GM23338 (cell line): ENCODE results near the gene RAD51B. TPM values are rescaled to one million over a fixed set of nuclear protein-coding genes. Genes with fewer than 3 reads are reported as not detected.

Experiments
- ATAC-seq: fragments of 200-7000 bp; cut with Tn5 transposase; 3 replicates; pipeline ENCODE4 v1.9.1; 2020
- DNase-seq: peaks from one replicate; pipeline ENCODE4 v3.0.0-alpha.2; 2015; ENCODE audit warnings: low spot score
- H2AFZ ChIP-seq: fragments of 200-600 bp; sonication (generic); 2 replicates; pipeline ENCODE4 v1.8.0; 2016; ENCODE audit warnings: antibody characterized with exemption, mild to moderate bottlenecking, moderate library complexity
- H3F3A ChIP-seq: fragments of 200-600 bp; sonication (generic); replicated peaks from 2 replicates; pipeline ENCODE4 v1.8.0; 2017; ENCODE audit warnings: antibody characterized with exemption, mixed run types, low read depth
- H3K27ac ChIP-seq: fragments of 200-600 bp; sonication (generic); 2 replicates; pipeline ENCODE4 v1.6.1; 2016; ENCODE audit warnings: low read depth
- H3K27me3 ChIP-seq: fragments of 200-600 bp; sonication (generic); 2 replicates; pipeline ENCODE4 v1.8.0; 2016; ENCODE audit warnings: mild to moderate bottlenecking, mixed run types, moderate library complexity; ENCODE audit not compliant: insufficient read depth
- H3K36me3 ChIP-seq: fragments of 200-600 bp; sonication (generic); 2 replicates; pipeline ENCODE4 v1.8.0; 2016; ENCODE audit warnings: mild to moderate bottlenecking; ENCODE audit not compliant: insufficient read depth
- H3K4me1 ChIP-seq: fragments of 200-600 bp; sonication (generic); 2 replicates; pipeline ENCODE4 v1.8.0; 2016; ENCODE audit warnings: mild to moderate bottlenecking, moderate library complexity; ENCODE audit not compliant: insufficient read depth
- H3K4me2 ChIP-seq: fragments of 200-600 bp; sonication (generic); 2 replicates; pipeline ENCODE4 v1.7.1; 2017; ENCODE audit warnings: mixed run types
- H3K4me3 ChIP-seq: fragments of 200-600 bp; sonication (generic); 2 replicates; pipeline ENCODE4 v1.6.1; 2016; ENCODE audit warnings: mixed run types
- H3K79me2 ChIP-seq: fragments of 200-600 bp; sonication (generic); replicated peaks from 2 replicates; pipeline ENCODE4 v1.8.0; 2017; ENCODE audit warnings: mild to moderate bottlenecking; ENCODE audit not compliant: insufficient read depth
- H3K9me2 ChIP-seq: fragments of 200-600 bp; sonication (generic); 2 replicates; pipeline ENCODE4 v1.8.0; 2017; ENCODE audit not compliant: insufficient read depth
- H4K20me1 ChIP-seq: fragments of 200-600 bp; sonication (generic); replicated peaks from 2 replicates; pipeline ENCODE4 v1.8.0; 2017; ENCODE audit warnings: mild to moderate bottlenecking; ENCODE audit not compliant: insufficient read depth
- H3K27ac Mint-ChIP-seq: 2 replicates; pipeline ENCODE4 v1.8.0; 2020; ENCODE audit warnings: inconsistent platforms, mild to moderate bottlenecking, moderate library complexity, mixed read lengths
- H3K27me3 Mint-ChIP-seq: 3 replicates; pipeline ENCODE4 v1.8.0; 2022; ENCODE audit warnings: low read depth, mild to moderate bottlenecking, moderate library complexity, mixed read lengths, inconsistent platforms; ENCODE audit not compliant: insufficient read depth, poor library complexity
- H3K36me3 Mint-ChIP-seq: 3 replicates; pipeline ENCODE4 v1.8.0; 2021; ENCODE audit warnings: low read depth, mild to moderate bottlenecking, inconsistent platforms, moderate library complexity, mixed read lengths
- H3K4me1 Mint-ChIP-seq: 3 replicates; pipeline ENCODE4 v1.8.0; 2020; ENCODE audit warnings: mild to moderate bottlenecking, inconsistent platforms, mixed read lengths
- H3K4me3 Mint-ChIP-seq: 3 replicates; pipeline ENCODE4 v1.8.0; 2021; ENCODE audit warnings: moderate library complexity, mild to moderate bottlenecking, inconsistent platforms, mixed read lengths
- H3K9me3 Mint-ChIP-seq: 3 replicates; pipeline ENCODE4 v1.8.0; 2020; ENCODE audit warnings: moderate library complexity, mild to moderate bottlenecking, inconsistent platforms, mixed read lengths
- CREB1 ChIP-seq: fragments of 250-450 bp; sonication (Bioruptor Pico); IDR thresholded peaks from 2 replicates; pipeline ENCODE4 v1.5.0; 2020; ENCODE audit warnings: low read depth, mild to moderate bottlenecking, moderate library complexity
- CTCF ChIP-seq, 2 experiments: fragments of 200-600 bp in 1 of 2; sonication (generic) in 1 of 2; conservative IDR thresholded peaks; 2 replicates each; pipeline versions ENCODE4 v1.5.1 to v1.6.1; 2016 to 2017; ENCODE audit warnings: antibody characterized with exemption in 2 of 2, low read depth in 2 of 2, mild to moderate bottlenecking in 2 of 2, moderate library complexity in 1 of 2
- ETS1 ChIP-seq: IDR thresholded peaks from 2 replicates; pipeline ENCODE4 v1.6.1; 2016; ENCODE audit warnings: antibody characterized with exemption
- EZH2 ChIP-seq: fragments of 200-600 bp; sonication (generic); IDR thresholded peaks from one replicate; pipeline ENCODE4 v1.8.0; 2017; ENCODE audit warnings: antibody characterized with exemption, mild to moderate bottlenecking, low read depth; ENCODE audit not compliant: unreplicated experiment
- EZH2phosphoT487 ChIP-seq: fragments of 200-600 bp; sonication (generic); IDR thresholded peaks from one replicate; pipeline ENCODE4 v1.8.1; 2018; ENCODE audit warnings: antibody characterized with exemption; ENCODE audit not compliant: unreplicated experiment
- JUNB ChIP-seq: IDR thresholded peaks from one replicate; pipeline ENCODE4 v1.6.1; 2016; ENCODE audit warnings: antibody characterized with exemption; ENCODE audit not compliant: unreplicated experiment
- NANOG ChIP-seq: IDR thresholded peaks from 2 replicates; pipeline ENCODE4 v1.6.1; 2016; ENCODE audit warnings: antibody characterized with exemption, borderline replicate concordance
- POLR2AphosphoS5 ChIP-seq: IDR thresholded peaks from 2 replicates; pipeline ENCODE4 v1.6.1; 2016; ENCODE audit warnings: antibody characterized with exemption, low read depth
- REST ChIP-seq: IDR thresholded peaks from one replicate; pipeline ENCODE4 v1.6.1; 2018; ENCODE audit warnings: antibody characterized with exemption; ENCODE audit not compliant: unreplicated experiment
- STAT1 ChIP-seq: IDR thresholded peaks from one replicate; pipeline ENCODE4 v1.6.1; 2016; ENCODE audit warnings: antibody characterized with exemption; ENCODE audit not compliant: unreplicated experiment
- ZNF114 ChIP-seq: fragments of 250-450 bp; sonication (Bioruptor Pico); IDR thresholded peaks from 2 replicates; pipeline ENCODE4 v1.5.0; 2020; ENCODE audit warnings: mild to moderate bottlenecking, moderate library complexity
- ZNF331 ChIP-seq: fragments of 250-450 bp; sonication (Bioruptor Pico); IDR thresholded peaks from 2 replicates; pipeline ENCODE4 v1.5.0; 2020; ENCODE audit warnings: low read depth, mild to moderate bottlenecking, moderate library complexity
- ZNF462 ChIP-seq: fragments of 250-450 bp; sonication (Bioruptor Pico); IDR thresholded peaks from 2 replicates; pipeline ENCODE4 v1.5.0; 2020; ENCODE audit warnings: mild to moderate bottlenecking, moderate library complexity
- polyA plus RNA-seq: library from polyadenylated mRNA; unstranded; fragments of >200 nt; fragmentation: Nextera tagmentation; extraction: Ambion mirVana; gene quantifications from 2 replicates; pipeline ENCODE4 v1.2.1, GENCODE V29; 2016
- total RNA-seq: library from RNA; depleted of rRNA; stranded (reverse); fragments of >200 nt; shearing (Covaris generic); gene quantifications from 2 replicates; pipeline ENCODE4 v1.2.3, GENCODE V29; 2014

Gene RAD51B
- total and polyA plus RNA-seq, 2 experiments from 2014 or later = 15.7 to 29.1 TPM

- ATAC-seq = no peak
- no peak overlapping the region for H3K4me3 ChIP-seq
- Mint-ChIP-seq H3K4me3 (no peak overlapping the region), H3K27me3 (no peaks in the 10 kb centered on the region), H3K36me3 (no peaks in the 10 kb centered on the region), H3K9me3 (no peaks in the 10 kb centered on the region), H3K4me1 (peaks cover 22% of the 10 kb centered on the region), H3K27ac (no peak overlapping the region)
- peaks cover 11% of the 10 kb centered on the region for H3K4me1 ChIP-seq
- H3K9me2 ChIP-seq = no peaks in the 10 kb centered on the region
- H2AFZ ChIP-seq = no peak overlapping the region
- no peaks in the 10 kb centered on the region for H4K20me1 ChIP-seq
- H3K4me2 ChIP-seq = no peak overlapping the region
- no peak for DNase-seq
- TF ChIP-seq JUNB (no peak), ZNF114 (CRISPR knock-in tag) (no peak), CTCF (conservative IDR thresholded peaks at IDR 0.05; ENCODE audit: low read depth in 2 of 2) (no peak), NANOG (no peak), ZNF462 (CRISPR knock-in tag) (no peak), CREB1 (CRISPR knock-in tag) (no peak), STAT1 (no peak), EZH2 (no peak), EZH2phosphoT487 (no peak), ZNF331 (no peak), ETS1 (no peak), POLR2AphosphoS5 (no peak), REST (no peak)
- no peaks in the 10 kb centered on the region for H3K36me3 ChIP-seq
- no peaks in the 10 kb centered on the region for H3F3A ChIP-seq
- no peaks in the 10 kb centered on the region for H3K27me3 ChIP-seq
- no peak overlapping the region for H3K27ac ChIP-seq
- H3K79me2 ChIP-seq = no peaks in the 10 kb centered on the region
Observed at GRCh38 chr14:68399971-68400370, 580.4 kb downstream of the RAD51B start.
